Measurements from ENCODE around the gene TTPAL. TPM values are rescaled to one million over a fixed set of nuclear protein-coding genes. Genes with fewer than 3 reads are reported as not detected.

TTPAL gene
- total RNA-seq, 1 donor from 2014 or later = 20.8 TPM

DNA sequence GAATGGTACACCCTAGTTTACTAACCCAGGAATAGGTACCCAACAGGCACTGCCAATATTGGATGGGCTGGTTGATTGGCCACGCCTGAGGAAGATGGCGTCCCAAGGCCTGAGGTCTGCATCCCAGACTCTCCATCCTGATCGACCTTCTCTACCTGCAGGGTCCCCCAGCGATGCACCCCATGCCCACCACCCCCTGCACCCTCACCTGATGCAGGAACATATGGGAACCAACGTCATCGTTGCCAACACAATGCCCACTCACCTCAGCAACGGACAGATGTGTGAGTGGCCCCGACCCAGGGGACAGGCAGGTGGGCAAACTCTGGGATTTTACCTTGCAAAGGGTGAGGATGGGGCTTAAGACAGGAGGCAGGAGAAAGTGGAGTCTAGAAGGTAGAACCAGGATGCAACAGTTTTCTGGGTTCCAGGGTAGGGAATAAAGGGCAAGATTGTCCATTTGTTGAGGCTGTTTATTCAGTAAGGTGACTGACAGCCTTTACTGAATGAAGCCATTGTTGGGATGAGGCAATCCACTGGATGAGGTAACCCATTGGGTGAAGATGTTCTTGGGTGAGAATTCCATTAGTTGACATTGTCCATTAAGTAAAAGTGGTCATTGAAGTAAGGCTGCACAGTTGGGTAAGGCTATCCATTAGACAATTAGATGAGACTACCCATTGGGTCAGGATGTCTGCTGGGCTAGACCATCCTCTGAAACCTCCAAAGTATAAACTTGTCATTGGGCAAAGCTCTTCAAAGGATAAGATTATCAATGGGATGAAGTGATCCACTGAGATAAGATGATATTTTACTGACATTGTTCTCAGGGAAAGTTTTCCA, 47.3 kb upstream of the TTPAL start:
- Mint-ChIP-seq H3K9me3 (ENCODE audit: unreplicated experiment) (no peaks in the 10 kb centered on the region), H3K4me3 (ENCODE audit: unreplicated experiment) (no peak overlapping the region), H3K27ac (ENCODE audit: unreplicated experiment) (no peak overlapping the region), H3K27me3 (ENCODE audit: unreplicated experiment) (peaks cover 10% of the 10 kb centered on the region), H3K4me1 (ENCODE audit: unreplicated experiment) (no peaks in the 10 kb centered on the region), H3K36me3 (ENCODE audit: unreplicated experiment) (no peaks in the 10 kb centered on the region)
- no peak for DNase-seq (ENCODE audit: extremely low spot score, unreplicated experiment)
- TF ChIP-seq, protein P1, sequence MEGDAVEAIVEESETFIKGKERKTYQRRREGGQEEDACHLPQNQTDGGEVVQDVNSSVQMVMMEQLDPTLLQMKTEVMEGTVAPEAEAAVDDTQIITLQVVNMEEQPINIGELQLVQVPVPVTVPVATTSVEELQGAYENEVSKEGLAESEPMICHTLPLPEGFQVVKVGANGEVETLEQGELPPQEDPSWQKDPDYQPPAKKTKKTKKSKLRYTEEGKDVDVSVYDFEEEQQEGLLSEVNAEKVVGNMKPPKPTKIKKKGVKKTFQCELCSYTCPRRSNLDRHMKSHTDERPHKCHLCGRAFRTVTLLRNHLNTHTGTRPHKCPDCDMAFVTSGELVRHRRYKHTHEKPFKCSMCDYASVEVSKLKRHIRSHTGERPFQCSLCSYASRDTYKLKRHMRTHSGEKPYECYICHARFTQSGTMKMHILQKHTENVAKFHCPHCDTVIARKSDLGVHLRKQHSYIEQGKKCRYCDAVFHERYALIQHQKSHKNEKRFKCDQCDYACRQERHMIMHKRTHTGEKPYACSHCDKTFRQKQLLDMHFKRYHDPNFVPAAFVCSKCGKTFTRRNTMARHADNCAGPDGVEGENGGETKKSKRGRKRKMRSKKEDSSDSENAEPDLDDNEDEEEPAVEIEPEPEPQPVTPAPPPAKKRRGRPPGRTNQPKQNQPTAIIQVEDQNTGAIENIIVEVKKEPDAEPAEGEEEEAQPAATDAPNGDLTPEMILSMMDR (IDR thresholded peaks at IDR 0.05) = no peak

DNA sequence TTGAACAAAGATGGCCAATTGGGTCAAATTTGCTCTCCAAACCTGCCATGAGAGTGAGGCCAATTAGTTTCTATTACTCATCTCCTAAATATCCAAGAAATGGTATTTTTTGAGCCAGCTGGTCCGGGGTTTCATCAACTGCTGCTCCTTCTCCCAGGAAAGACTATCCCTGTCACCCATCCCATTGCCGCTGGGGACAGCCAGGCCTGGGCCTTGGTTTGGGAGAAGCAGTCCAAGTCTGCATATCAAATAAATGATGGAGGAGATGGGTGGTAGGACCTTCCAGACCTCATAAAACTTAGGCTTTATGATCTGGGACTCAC, 46.7 kb upstream of the TTPAL start:
- DNase-seq (ENCODE audit: extremely low spot score, unreplicated experiment) = no peak
- Mint-ChIP-seq H3K4me3 (ENCODE audit: unreplicated experiment) (no peak overlapping the region), H3K36me3 (ENCODE audit: unreplicated experiment) (no peaks in the 10 kb centered on the region), H3K27me3 (ENCODE audit: unreplicated experiment) (peaks cover 10% of the 10 kb centered on the region), H3K9me3 (ENCODE audit: unreplicated experiment) (no peaks in the 10 kb centered on the region), H3K27ac (ENCODE audit: unreplicated experiment) (no peak overlapping the region), H3K4me1 (ENCODE audit: unreplicated experiment) (no peaks in the 10 kb centered on the region)
- TF ChIP-seq, protein P1 (IDR thresholded peaks at IDR 0.05) = no peak

DNA sequence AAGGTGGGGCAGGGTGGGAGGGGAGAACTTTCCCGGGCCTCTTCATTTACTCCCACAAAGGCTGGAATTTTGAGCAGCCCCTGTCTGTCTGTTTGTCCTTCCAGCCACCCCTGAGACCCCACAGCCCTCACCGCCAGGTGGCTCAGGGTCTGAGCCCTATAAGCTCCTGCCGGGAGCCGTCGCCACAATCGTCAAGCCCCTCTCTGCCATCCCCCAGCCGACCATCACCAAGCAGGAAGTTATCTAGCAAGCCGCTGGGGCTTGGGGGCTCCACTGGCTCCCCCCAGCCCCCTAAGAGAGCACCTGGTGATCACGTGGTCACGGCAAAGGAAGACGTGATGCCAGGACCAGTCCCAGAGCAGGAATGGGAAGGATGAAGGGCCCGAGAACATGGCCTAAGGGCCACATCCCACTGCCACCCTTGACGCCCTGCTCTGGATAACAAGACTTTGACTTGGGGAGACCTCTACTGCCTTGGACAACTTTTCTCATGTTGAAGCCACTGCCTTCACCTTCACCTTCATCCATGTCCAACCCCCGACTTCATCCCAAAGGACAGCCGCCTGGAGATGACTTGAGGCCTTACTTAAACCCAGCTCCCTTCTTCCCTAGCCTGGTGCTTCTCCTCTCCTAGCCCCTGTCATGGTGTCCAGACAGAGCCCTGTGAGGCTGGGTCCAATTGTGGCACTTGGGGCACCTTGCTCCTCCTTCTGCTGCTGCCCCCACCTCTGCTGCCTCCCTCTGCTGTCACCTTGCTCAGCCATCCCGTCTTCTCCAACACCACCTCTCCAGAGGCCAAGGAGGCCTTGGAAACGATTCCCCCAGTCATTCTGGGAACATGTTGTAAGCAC, 46.0 kb upstream of the TTPAL start:
- Mint-ChIP-seq H3K27ac (ENCODE audit: unreplicated experiment) (no peak overlapping the region), H3K9me3 (ENCODE audit: unreplicated experiment) (no peaks in the 10 kb centered on the region), H3K36me3 (ENCODE audit: unreplicated experiment) (no peaks in the 10 kb centered on the region), H3K4me1 (ENCODE audit: unreplicated experiment) (no peaks in the 10 kb centered on the region), H3K27me3 (ENCODE audit: unreplicated experiment) (peaks cover 10% of the 10 kb centered on the region), H3K4me3 (ENCODE audit: unreplicated experiment) (no peak overlapping the region)
- DNase-seq (ENCODE audit: extremely low spot score, unreplicated experiment) = no peak
- TF ChIP-seq, protein P1 (IDR thresholded peaks at IDR 0.05) = no peak

DNA sequence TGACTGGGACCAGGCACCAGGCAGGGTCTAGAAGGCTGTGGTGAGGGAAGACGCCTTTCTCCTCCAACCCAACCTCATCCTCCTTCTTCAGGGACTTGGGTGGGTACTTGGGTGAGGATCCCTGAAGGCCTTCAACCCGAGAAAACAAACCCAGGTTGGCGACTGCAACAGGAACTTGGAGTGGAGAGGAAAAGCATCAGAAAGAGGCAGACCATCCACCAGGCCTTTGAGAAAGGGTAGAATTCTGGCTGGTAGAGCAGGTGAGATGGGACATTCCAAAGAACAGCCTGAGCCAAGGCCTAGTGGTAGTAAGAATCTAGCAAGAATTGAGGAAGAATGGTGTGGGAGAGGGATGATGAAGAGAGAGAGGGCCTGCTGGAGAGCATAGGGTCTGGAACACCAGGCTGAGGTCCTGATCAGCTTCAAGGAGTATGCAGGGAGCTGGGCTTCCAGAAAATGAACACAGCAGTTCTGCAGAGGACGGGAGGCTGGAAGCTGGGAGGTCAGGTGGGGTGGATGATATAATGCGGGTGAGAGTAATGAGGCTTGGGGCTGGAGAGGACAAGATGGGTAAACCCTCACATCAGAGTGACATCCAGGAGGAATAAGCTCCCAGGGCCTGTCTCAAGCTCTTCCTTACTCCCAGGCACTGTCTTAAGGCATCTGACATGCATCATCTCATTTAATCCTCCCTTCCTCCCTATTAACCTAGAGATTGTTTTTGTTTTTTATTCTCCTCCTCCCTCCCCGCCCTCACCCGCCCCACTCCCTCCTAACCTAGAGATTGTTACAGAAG, 45.2 kb upstream of the TTPAL start:
- Mint-ChIP-seq H3K9me3 (ENCODE audit: unreplicated experiment) (no peaks in the 10 kb centered on the region), H3K27me3 (ENCODE audit: unreplicated experiment) (peaks cover 10% of the 10 kb centered on the region), H3K27ac (ENCODE audit: unreplicated experiment) (no peak overlapping the region), H3K36me3 (ENCODE audit: unreplicated experiment) (no peaks in the 10 kb centered on the region), H3K4me3 (ENCODE audit: unreplicated experiment) (no peak overlapping the region), H3K4me1 (ENCODE audit: unreplicated experiment) (no peaks in the 10 kb centered on the region)
- TF ChIP-seq, protein P1 (IDR thresholded peaks at IDR 0.05) = no peak
- no peak for DNase-seq (ENCODE audit: extremely low spot score, unreplicated experiment)
